Endothelial cell of umbilical vein (primary cell): Measurements from ENCODE around the gene DOCK8. TPM values are rescaled to one million over a fixed set of nuclear protein-coding genes. Genes with fewer than 3 reads are reported as not detected.

Experiments
- BruUV-seq: library from RNA; stranded (reverse); fragments of 400-500 nt; replicated peaks from 2 replicates; lab custom pipeline; 2021; lab: Mats Ljungman, UMichigan
- CTCF ChIA-PET: fragments of 300-600, 350-600 bp; sonication (Branson Sonifier 250); formaldehyde crosslinking; loops from one replicate; lab custom pipeline; 2021; ENCODE audit warnings: antibody characterized with exemption, inconsistent platforms; lab: Charles Lee
- POLR2A ChIA-PET: fragments of 300-600, 350-600 bp; sonication (Branson Sonifier 250); formaldehyde crosslinking; loops from one replicate; lab custom pipeline; 2021; ENCODE audit warnings: antibody characterized with exemption, inconsistent platforms; lab: Charles Lee
- DNase-seq: peaks from one replicate; pipeline ENCODE4 v3.0.0-alpha.2; 2011; ENCODE audit warnings: low read depth, low spot score
- FAIRE-seq: peaks from 2 replicates; lab custom pipeline; 2011; peaks lifted over from hg19 to GRCh38; lab: Jason Lieb, UNC
- H2AFZ ChIP-seq: 2 replicates; pipeline ENCODE4 v1.6.0; 2012; ENCODE audit warnings: low read depth, low read length, control low read depth, inconsistent platforms
- H3K27ac ChIP-seq: 2 replicates; pipeline ENCODE4 v1.5.1; 2011; ENCODE audit warnings: low read depth, mild to moderate bottlenecking, control low read depth, low read length, moderate library complexity; ENCODE audit not compliant: insufficient read depth
- H3K27me3 ChIP-seq, 2 experiments: 2 replicates each; pipeline versions ENCODE4 v1.6.0 to v1.6.1; 2011; ENCODE audit warnings: low read length in 2 of 2, mixed read lengths in 1 of 2; ENCODE audit not compliant: control insufficient read depth in 2 of 2, insufficient read depth in 2 of 2
- H3K36me3 ChIP-seq, 2 experiments: 2 replicates in 1 of 2; 3 replicates in 1 of 2; pipeline ENCODE4 v1.5.1; 2011; ENCODE audit warnings: low read length in 2 of 2, mild to moderate bottlenecking in 1 of 2, moderate library complexity in 1 of 2; ENCODE audit not compliant: control insufficient read depth in 2 of 2, insufficient read depth in 2 of 2; ENCODE audit errors: extremely low read depth in 1 of 2
- H3K4me1 ChIP-seq: 3 replicates; pipeline ENCODE4 v1.5.1; 2011; ENCODE audit warnings: mild to moderate bottlenecking, low read length; ENCODE audit not compliant: control insufficient read depth, insufficient read depth; ENCODE audit errors: extremely low read depth
- H3K4me2 ChIP-seq: 2 replicates; pipeline ENCODE4 v1.6.1; 2011; ENCODE audit warnings: low read length, control low read depth, mixed read lengths; ENCODE audit not compliant: insufficient read depth
- H3K4me3 ChIP-seq, 3 experiments: fragments of 200-600 bp in 1 of 3; sonication (generic), shearing (Covaris generic) in 1 of 3; replicated peaks in 1 of 3; 2 replicates each; pipeline ENCODE4 v1.5.1; 2011 to 2016; ENCODE audit warnings: control low read depth in 3 of 3, low read length in 3 of 3, mild to moderate bottlenecking in 2 of 3, inconsistent platforms in 1 of 3, low read depth in 1 of 3, moderate library complexity in 1 of 3; ENCODE audit not compliant: insufficient read depth in 1 of 3
- H3K79me2 ChIP-seq: 2 replicates; pipeline ENCODE4 v1.6.0; 2012; ENCODE audit warnings: low read length, inconsistent platforms; ENCODE audit not compliant: control insufficient read depth, insufficient read depth
- H3K9ac ChIP-seq: replicated peaks from 2 replicates; pipeline ENCODE3; 2011; ENCODE audit warnings: low read length, control low read depth; ENCODE audit not compliant: insufficient read depth; ENCODE audit errors: extremely low read depth
- H3K9me1 ChIP-seq: replicated peaks from 3 replicates; pipeline ENCODE4 v1.6.0; 2011; ENCODE audit warnings: mild to moderate bottlenecking, low read length; ENCODE audit not compliant: control insufficient read depth, insufficient read depth; ENCODE audit errors: extremely low read depth
- H3K9me3 ChIP-seq: replicated peaks from 2 replicates; pipeline ENCODE4 v1.5.1; 2012; ENCODE audit warnings: low read length, inconsistent platforms; ENCODE audit not compliant: control insufficient read depth, insufficient read depth
- H4K20me1 ChIP-seq: replicated peaks from 2 replicates; pipeline ENCODE3; 2011; ENCODE audit warnings: mild to moderate bottlenecking, low read length; ENCODE audit not compliant: control insufficient read depth, insufficient read depth; ENCODE audit errors: extremely low read depth
- EZH2 ChIP-seq: IDR thresholded peaks from 2 replicates; pipeline ENCODE4 v1.6.1; 2012; ENCODE audit warnings: borderline replicate concordance, low read depth, mild to moderate bottlenecking, moderate library complexity, low read length, inconsistent platforms; ENCODE audit not compliant: severe bottlenecking
- FOS ChIP-seq: IDR thresholded peaks from 2 replicates; pipeline ENCODE4 v1.6.1; 2011; ENCODE audit warnings: mild to moderate bottlenecking, low read length, moderate library complexity, borderline replicate concordance; ENCODE audit not compliant: insufficient read depth
- GATA2 ChIP-seq: IDR thresholded peaks from 2 replicates; pipeline ENCODE4 v1.7.0; 2011; ENCODE audit warnings: low read depth, mild to moderate bottlenecking, moderate library complexity, mixed read lengths, low read length; ENCODE audit not compliant: insufficient read length, insufficient read depth
- JUN ChIP-seq: IDR thresholded peaks from 2 replicates; pipeline ENCODE4 v1.6.1; 2011; ENCODE audit warnings: borderline replicate concordance, low read depth; ENCODE audit not compliant: insufficient read length, insufficient read depth
- MYC ChIP-seq: IDR thresholded peaks from one replicate; pipeline ENCODE4 v1.6.1; 2011; ENCODE audit warnings: mild to moderate bottlenecking, low read depth, low read length
- POLR2A ChIP-seq: IDR thresholded peaks from 2 replicates; pipeline ENCODE4 v1.6.1; 2012; ENCODE audit warnings: low read depth, mild to moderate bottlenecking, control low read depth, low read length
- POLR2AphosphoS5 ChIP-seq: IDR thresholded peaks from 2 replicates; pipeline ENCODE4 v1.6.1; 2012; ENCODE audit warnings: low read depth, mild to moderate bottlenecking, control low read depth, low read length, moderate library complexity; ENCODE audit not compliant: insufficient read depth
- dilution Hi-C: fragments of 300-500 bp; cut with MboI; formaldehyde crosslinking; loops from one replicate; pipeline ENCODE4 v1.15.0; 2019; ENCODE audit warnings: low sequenced_read_pairs; ENCODE audit not compliant: extremely low pct_ligation_motif_present
- intact Hi-C: fragments of 100-400 bp; cut with micrococcal nuclease; formaldehyde crosslinking; loops from one replicate; pipeline ENCODE4 v1.10.0; 2022
- polyA plus RNA-seq, 4 experiments: library from polyadenylated mRNA; depleted of rRNA in 3 of 4; stranded (reverse) in 3 of 4; unstranded in 1 of 4; fragments of >200 nt; gene quantifications; 2 replicates each; pipeline versions ENCODE4 v1.2.1 to v1.2.3, GENCODE V29; 2011 to 2012; ENCODE audit warnings: missing spikeins in 1 of 4
- total RNA-seq: library from RNA; stranded (reverse); gene quantifications from 2 replicates; pipeline ENCODE4 v1.2.3, GENCODE V29; 2021
- TF ChIP-seq, protein P1 (sequence below): IDR thresholded peaks from 2 replicates; pipeline ENCODE4 v1.6.1; 2011; ENCODE audit not compliant: insufficient read depth, insufficient read length
- TF ChIP-seq, protein P2 (sequence below), 2 donors: IDR thresholded peaks; 1 replicate in 1 of 2; 2 replicates in 1 of 2; pipeline ENCODE4 v1.5.1; 2011; ENCODE audit warnings: low read length in 2 of 2, mild to moderate bottlenecking in 2 of 2, moderate library complexity in 2 of 2, control low read depth in 1 of 2, inconsistent platforms in 1 of 2, low read depth in 1 of 2; ENCODE audit not compliant: insufficient read depth in 1 of 2; ENCODE audit errors: extremely low read depth in 1 of 2

The DOCK8 gene
- total and polyA plus RNA-seq, 2 donors (not counting 3 experiments of a cell fraction or from before 2014, with no cell fraction given), result 0.54 to 1.3 TPM

DNA sequence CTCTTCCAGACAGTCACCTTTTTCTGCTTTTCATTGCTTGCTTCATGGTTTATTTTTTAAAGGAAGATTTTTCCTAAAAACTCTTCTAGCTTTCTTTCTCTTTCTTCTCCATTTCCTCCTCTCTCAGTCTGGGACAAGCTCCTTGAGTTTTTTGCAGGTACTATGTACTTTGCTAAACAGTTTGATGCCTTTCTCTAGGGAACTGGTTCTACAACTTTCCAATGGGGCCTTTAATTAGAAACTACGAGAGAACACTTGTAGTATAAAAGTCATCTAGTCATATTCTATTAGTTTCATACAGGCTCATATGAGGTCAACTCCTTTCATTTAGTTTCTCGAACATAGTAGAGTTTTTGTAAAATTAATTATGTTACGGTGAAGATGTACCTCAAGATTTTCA is 189.6 kb downstream of the DOCK8 start:
- H3K27ac ChIP-seq, result no peak overlapping the region
- H3K36me3 ChIP-seq, result no peaks in the 10 kb centered on the region
- no peaks in the 10 kb centered on the region for H3K79me2 ChIP-seq
- no peak overlapping the region for H3K4me2 ChIP-seq
- TF ChIP-seq EZH2, result no peak
- no peaks in the 10 kb centered on the region for H4K20me1 ChIP-seq
- dilution Hi-C loops (no loop called here), intact Hi-C loops (no loop called here)
- no peaks in the 10 kb centered on the region for H3K9me3 ChIP-seq
- no peaks in the 10 kb centered on the region for H3K27me3 ChIP-seq
- no TSS peak for BruUV-seq
- DNase-seq, result no peak
- no peaks in the 10 kb centered on the region for H3K9me1 ChIP-seq
- FAIRE-seq, result no peak
- H3K9ac ChIP-seq, result no peak overlapping the region
- no peak overlapping the region for H2AFZ ChIP-seq
- ChIA-PET CTCF (interaction anchor here (1.3 kb wide), 1 partner anchor 605 kb away, joined by 3 read pairs; no protein-coding TSS in a partner anchor), POLR2A (no interaction called here)
- no peaks in the 10 kb centered on the region for H3K4me1 ChIP-seq
- H3K4me3 ChIP-seq, result no peak overlapping the region

DNA sequence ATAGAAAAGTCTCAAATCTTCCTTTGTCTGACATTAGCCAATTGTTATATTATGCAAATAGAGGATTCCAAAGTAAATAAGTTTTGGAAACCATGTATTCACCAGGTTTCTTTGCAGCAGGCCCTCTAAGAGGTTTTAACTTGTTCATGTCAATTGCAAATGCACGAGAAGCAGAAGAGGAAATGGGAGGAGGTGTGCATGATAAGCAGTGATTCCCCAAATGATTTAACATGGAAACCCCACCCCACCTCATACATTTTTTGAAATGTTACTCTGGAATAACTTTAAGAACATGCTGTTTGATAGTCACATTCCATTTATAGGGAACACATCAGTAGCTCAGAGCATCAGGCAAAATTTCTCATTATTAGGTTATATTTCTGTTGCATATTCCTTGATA is 190.7 kb downstream of the DOCK8 start:
- ChIA-PET CTCF (interaction anchor here (1.0 kb wide), 1 partner anchor 9 kb away, joined by 3 read pairs; no protein-coding TSS in a partner anchor), POLR2A (no interaction called here)
- Histone ChIP-seq H3K9ac (no peak overlapping the region), H3K36me3 (no peaks in the 10 kb centered on the region), H4K20me1 (no peaks in the 10 kb centered on the region), H3K27ac (no peak overlapping the region), H3K9me1 (no peaks in the 10 kb centered on the region), H3K4me2 (no peak overlapping the region), H3K9me3 (no peaks in the 10 kb centered on the region), H3K4me3 (no peak overlapping the region), H3K4me1 (no peaks in the 10 kb centered on the region), H2AFZ (no peak overlapping the region), H3K27me3 (no peaks in the 10 kb centered on the region), H3K79me2 (no peaks in the 10 kb centered on the region)
- no TSS peak for BruUV-seq
- no peak for TF ChIP-seq MYC
- TF ChIP-seq GATA2, result no peak
- TF ChIP-seq FOS, result no peak
- TF ChIP-seq JUN, result no peak
- TF ChIP-seq, protein P1, sequence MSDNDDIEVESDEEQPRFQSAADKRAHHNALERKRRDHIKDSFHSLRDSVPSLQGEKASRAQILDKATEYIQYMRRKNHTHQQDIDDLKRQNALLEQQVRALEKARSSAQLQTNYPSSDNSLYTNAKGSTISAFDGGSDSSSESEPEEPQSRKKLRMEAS, result no peak
- TF ChIP-seq, protein P2, sequence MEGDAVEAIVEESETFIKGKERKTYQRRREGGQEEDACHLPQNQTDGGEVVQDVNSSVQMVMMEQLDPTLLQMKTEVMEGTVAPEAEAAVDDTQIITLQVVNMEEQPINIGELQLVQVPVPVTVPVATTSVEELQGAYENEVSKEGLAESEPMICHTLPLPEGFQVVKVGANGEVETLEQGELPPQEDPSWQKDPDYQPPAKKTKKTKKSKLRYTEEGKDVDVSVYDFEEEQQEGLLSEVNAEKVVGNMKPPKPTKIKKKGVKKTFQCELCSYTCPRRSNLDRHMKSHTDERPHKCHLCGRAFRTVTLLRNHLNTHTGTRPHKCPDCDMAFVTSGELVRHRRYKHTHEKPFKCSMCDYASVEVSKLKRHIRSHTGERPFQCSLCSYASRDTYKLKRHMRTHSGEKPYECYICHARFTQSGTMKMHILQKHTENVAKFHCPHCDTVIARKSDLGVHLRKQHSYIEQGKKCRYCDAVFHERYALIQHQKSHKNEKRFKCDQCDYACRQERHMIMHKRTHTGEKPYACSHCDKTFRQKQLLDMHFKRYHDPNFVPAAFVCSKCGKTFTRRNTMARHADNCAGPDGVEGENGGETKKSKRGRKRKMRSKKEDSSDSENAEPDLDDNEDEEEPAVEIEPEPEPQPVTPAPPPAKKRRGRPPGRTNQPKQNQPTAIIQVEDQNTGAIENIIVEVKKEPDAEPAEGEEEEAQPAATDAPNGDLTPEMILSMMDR (IDR thresholded peaks at IDR 0.05; ENCODE audit: extremely low read depth in 1 of 2, insufficient read depth in 1 of 2, low read depth in 1 of 2, low read length in 2 of 2), result no peak
- no peak for TF ChIP-seq EZH2
- no peak for TF ChIP-seq POLR2AphosphoS5
- no peak for TF ChIP-seq POLR2A
- intact Hi-C loops (no loop called here), dilution Hi-C loops (no loop called here)
- DNase-seq, result no peak
- FAIRE-seq, result no peak
